SW480 (cell line): ENCODE data around the gene MYCN.
A peak's percentile ranks its signal among the peaks of the same experiment; 100 is the strongest.

Experiments
- DNase-seq: peaks from one replicate; pipeline ENCODE4 v3.0.0-alpha.2; 2016; ENCODE audit warnings: low spot score

Gene MYCN

DNA sequence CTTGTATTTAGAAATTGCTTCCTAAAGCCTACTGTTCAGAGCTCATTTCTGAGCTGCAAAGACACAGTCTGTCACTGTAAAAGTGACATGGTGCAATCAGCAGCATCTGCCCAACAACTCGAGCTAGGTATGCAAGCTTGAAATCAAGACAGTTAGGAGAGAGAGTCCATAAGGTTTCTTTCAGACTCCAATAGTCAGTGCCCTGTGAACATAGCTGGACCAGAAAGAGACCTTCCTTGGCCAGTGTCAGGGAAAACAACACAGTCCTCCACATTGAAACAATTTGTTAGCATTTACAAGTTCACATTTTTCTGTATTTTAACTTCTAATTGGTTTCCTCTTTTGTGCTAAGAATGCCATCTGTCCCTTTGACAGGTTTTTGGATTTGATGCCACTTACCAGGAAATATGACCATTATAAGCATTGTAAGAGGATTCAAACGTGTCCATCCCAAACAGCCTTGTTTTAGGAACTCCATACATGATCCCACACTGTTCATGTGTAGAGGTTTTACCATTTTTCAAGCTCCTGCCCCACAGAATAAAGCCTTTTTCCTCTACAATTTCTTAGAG lies 8.9 kb upstream of the MYCN start:
- DNase-seq = no peak

- DNase-seq = no peak
Observed at GRCh38 chr2:15931950-15932349, 8.4 kb upstream of the MYCN start.

DNA sequence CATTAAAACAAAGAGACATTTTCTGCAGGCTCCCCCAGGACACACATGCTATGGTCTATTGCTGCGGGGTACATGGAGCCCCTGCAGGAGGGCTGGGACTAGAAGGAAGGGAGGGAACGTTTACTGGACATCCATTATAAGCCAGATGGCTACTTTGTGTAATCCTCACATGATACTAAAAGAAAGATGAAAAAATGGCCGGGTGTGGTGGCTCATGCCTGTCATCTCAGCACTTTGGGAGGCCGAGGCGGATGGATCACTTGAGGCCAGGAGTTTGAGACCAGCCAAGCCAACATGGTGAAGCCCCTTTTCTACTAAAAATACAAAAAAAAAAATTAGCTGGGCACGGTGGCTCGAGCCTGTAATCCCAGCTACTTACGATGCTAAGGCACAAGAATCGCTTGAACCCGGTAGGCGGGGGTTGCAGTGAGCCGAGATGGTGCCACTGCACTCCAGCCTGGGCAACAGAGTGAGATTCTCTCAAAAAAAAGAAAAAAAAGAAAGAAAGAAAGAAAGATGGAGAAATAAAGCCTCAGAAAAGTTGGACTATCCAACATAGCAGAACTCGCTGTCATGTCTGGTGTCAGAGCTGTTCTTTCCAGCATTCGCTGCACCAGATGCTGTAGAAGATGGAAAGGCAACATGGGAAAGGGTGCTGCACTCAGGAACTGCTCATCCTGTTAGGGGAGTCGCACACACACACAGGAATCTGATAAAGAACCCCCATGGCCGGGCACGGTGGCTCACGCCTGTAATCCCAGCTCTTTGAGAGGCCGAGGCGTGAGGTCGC lies 7.8 kb upstream of the MYCN start:
- no peak for DNase-seq

DNA sequence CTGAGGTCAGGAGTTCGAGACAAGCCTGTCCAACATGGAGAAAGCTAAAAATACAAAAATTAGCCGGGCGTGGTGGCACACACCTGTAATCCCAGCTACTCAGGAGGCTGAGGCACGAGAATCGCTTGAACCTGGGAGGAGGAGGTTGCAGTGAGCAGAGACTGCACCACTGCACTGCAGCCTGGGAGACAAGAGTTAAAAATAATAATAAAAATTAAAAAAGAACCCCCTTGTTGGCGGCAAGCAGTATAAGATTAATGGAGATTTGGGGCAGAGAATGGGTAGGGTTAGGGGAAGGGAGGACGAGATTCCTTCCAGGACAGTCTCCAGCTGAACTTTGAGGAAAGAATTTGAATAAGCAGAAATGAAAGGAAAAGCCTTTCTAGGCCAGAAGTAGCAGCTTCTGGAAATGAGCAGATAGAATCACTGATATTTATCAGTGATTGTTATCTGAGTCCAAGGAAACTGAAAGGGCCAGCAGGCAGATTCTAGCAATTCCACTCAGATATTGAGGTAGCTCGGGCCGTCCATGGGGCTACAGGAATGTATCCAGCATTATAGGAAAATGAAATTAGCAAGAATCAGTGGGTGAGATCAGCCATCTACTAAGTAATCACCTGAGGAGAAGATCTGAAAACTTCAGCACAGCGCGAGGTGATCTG lies 7.0 kb upstream of the MYCN start:
- DNase-seq = no peak

GRCh38 chr2:15934291-15934945 lies 5.9 kb upstream of the MYCN start:
- no peak for DNase-seq

GRCh38 chr2:15935189-15935588 lies 5.2 kb upstream of the MYCN start:
- no peak for DNase-seq

- no peak for DNase-seq
Observed at GRCh38 chr2:15935675-15936074, 4.7 kb upstream of the MYCN start.

- no peak for DNase-seq
Observed at GRCh38 chr2:15936277-15937104, 3.9 kb upstream of the MYCN start.

- DNase-seq = no peak
Observed at GRCh38 chr2:15937105-15937881, 3.1 kb upstream of the MYCN start.

DNA sequence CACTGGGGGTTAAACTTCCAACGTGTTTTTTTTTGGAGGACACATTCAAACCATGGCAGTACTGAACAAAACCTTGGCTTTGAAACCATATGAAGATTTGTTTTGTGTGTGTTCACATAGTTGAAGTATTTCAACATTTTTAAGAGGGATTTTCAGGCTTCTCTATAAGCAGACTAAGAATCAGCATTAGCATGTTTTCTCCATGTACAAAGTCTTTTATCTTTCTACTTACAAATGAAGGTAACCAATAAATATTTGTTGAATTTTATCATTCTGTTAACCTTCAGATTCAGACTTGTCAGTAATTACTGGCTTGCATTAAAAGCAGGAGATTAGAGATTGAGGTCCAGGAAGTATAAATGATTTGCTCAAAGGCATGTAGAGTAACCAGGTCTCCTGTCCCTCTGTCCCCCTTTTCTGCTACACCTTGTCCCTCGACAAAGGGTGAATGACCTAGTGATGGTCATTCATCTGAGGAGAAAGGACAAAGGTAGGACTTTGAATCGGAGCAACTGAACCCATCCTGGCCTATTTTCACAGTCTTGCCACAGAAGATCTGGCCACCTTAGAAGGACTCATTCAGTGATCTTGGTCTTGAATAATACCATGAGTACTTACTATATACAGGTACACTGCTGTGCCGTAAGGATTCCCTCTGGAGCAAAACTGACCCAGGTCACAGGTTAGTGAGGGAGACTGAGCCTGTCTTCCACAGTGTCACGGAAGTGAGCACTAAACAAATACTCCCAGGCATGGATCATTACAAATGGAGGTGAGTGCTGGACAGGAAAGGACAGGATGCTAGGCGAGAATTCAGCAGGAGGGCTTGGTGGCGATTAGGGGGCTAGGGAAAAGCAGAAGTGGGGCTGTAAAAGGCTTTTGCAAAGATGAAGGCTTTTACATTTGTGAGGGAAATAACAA lies 2.2 kb upstream of the MYCN start:
- no peak for DNase-seq

GRCh38 chr2:15938803-15939555 lies 1.4 kb upstream of the MYCN start:
- DNase-seq = no peak

- no peak for DNase-seq
Observed at GRCh38 chr2:15939556-15939853, 845 bp upstream of the MYCN start.

DNA sequence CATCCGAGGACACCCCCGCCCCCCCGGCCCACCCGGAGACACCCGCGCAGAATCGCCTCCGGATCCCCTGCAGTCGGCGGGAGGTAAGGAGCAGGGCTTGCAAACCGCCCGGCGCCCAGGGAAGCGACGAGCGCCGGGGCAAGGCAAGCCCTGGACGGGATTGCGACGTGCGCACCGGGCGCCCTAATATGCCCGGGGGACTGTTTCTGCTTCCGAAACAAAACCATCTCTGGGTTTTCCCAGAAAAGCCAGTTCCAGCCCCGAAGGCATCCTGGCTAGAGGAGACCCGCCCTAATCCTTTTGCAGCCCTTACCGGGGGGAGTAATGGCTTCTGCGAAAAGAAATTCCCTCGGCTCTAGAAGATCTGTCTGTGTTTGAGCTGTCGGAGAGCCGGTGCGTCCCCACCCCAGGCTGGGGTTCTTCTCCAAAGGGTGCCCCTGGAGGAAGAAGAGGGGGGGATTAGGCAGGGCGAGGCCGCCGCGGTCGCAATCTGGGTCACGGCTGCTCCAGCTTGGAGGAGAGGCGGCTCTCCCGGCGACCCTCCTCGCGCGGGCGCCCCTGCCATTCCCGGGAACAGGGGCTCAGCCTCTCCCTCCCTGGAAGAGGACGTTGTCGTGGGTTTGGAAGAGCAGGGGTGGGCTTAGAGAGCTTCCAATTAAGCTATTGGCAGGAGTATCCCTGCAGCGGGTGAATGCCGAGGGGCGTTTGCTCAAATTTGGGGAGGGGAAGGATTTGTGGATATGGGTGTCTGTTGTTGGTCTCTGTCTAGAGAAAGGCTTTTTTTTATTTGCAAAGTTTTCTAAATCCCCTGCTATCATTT lies 521 bp downstream of the MYCN start:
- peak; percentile 32 for DNase-seq

GRCh38 chr2:15941481-15941850 lies 1.1 kb downstream of the MYCN start:
- no peak for DNase-seq

- DNase-seq = peak; percentile 22
Observed at GRCh38 chr2:15941871-15942710, 1.7 kb downstream of the MYCN start.

DNA sequence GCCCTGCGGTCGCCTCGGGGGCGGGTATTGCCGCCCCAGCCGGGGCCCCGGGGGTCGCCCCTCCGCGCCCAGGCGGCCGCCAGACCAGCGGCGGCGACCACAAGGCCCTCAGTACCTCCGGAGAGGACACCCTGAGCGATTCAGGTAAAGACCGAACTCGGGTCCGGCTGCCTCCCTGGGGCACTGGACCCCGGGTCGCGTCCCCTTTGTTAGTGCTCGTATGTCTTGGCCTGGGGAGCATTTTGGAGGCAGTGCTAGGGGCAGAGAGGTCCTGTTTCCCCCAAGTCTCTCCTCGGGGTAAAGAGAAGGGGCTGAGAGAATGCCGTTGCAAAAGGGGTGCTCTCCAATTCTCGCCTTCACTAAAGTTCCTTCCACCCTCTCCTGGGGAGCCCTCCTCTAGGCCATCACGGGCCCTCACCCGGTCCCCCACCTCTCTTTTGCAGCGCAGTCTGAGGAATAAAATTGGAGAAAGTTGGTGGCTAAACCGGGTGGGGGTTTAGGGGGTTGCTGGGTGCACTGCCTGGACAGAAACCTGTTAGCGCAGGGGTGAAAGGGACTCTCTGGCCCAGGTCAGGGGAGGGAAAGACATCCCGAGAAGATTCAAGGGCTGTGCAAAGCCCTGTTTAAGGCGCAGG lies 2.5 kb downstream of the MYCN start:
- DNase-seq = no peak
